ENCODE measurements around the gene UBC. TPM values are rescaled to one million over a fixed set of nuclear protein-coding genes. Genes with fewer than 3 reads are reported as not detected.
A peak's percentile ranks its signal among the peaks of the same experiment; 100 is the strongest.

Gene UBC
- total and polyA plus RNA-seq, 9 of the 15 experiments (the other 6 are each of a cell fraction or from before 2014, with no cell fraction given), result 533 to 1,153 (median 813) TPM

DNA sequence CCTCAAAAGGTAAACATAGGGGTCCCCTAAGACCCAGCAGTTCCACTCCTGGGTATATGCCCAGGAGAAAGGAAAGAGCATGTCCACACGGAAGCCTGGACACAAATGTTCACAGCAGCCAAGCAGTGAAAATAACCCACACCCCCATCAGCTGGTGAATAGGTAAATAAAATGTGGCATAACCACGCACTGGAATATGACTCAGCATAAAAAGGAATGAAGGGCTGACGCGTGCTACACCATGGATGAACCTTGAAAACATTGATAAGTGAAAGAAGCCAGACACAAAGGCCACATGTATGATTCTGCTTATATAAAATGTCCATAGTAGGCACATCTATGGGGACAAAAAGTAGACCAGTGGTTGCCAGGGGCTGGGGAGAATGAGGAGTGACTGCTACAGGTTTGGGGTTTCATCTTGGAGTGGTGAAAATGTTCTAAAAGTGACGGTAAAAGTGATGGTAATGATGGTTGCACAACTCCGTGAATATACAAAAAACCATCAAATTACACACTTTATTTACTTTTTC, 47.0 kb downstream of the UBC start (continued):
- TF ChIP-seq, protein P1, sequence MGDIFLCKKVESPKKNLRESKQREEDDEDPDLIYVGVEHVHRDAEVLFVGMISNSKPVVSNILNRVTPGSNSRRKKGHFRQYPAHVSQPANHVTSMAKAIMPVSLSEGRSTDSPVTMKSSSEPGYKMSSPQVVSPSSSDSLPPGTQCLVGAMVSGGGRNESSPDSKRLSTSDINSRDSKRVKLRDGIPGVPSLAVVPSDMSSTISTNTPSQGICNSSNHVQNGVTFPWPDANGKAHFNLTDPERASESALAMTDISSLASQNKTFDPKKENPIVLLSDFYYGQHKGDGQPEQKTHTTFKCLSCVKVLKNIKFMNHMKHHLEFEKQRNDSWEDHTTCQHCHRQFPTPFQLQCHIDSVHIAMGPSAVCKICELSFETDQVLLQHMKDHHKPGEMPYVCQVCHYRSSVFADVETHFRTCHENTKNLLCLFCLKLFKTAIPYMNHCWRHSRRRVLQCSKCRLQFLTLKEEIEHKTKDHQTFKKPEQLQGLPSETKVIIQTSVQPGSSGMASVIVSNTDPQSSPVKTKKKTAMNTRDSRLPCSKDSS (IDR thresholded peaks at IDR 0.05; ENCODE audit: low read depth, partially characterized antibody), result no peak
- TF ChIP-seq CAMTA2 (CRISPR knock-in tag; conservative IDR thresholded peaks at IDR 0.05) (no peak), SAP30 (IDR thresholded peaks at IDR 0.05; ENCODE audit: borderline replicate concordance, insufficient read depth, low read depth, low read length, poor library complexity, severe bottlenecking) (no peak), SMARCE1 (IDR thresholded peaks at IDR 0.05) (peak; percentile 70), EGR1 (conservative IDR thresholded peaks at IDR 0.05) (0 out of 2 replicates have a peak, but pooled peaks have one; percentile 24), SMAD2 (IDR thresholded peaks at IDR 0.05; ENCODE audit: low read depth, low read length) (no peak), ZNF57 (CRISPR knock-in tag; IDR thresholded peaks at IDR 0.05) (no peak), MYC (IDR thresholded peaks at IDR 0.05; ENCODE audit: low read depth, low read length) (peak; percentile 50; the same call in 1 of the 2 replicates), MYC (CRISPR knock-in tag; IDR thresholded peaks at IDR 0.05; ENCODE audit: borderline replicate concordance, low read depth) (no peak), NR2C1 (IDR thresholded peaks at IDR 0.05) (no peak), NR2C1 (tag; IDR thresholded peaks at IDR 0.05) (peak; percentile 60), HIVEP1 (CRISPR knock-in tag; IDR thresholded peaks at IDR 0.05) (no peak), CREBBP (IDR thresholded peaks at IDR 0.05; ENCODE audit: low read depth, low read length) (no peak), ZNF830 (CRISPR knock-in tag; IDR thresholded peaks at IDR 0.05) (no peak)
- TF ChIP-seq, protein P2, sequence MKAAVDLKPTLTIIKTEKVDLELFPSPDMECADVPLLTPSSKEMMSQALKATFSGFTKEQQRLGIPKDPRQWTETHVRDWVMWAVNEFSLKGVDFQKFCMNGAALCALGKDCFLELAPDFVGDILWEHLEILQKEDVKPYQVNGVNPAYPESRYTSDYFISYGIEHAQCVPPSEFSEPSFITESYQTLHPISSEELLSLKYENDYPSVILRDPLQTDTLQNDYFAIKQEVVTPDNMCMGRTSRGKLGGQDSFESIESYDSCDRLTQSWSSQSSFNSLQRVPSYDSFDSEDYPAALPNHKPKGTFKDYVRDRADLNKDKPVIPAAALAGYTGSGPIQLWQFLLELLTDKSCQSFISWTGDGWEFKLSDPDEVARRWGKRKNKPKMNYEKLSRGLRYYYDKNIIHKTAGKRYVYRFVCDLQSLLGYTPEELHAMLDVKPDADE (conservative IDR thresholded peaks at IDR 0.05; ENCODE audit: control insufficient read depth, low read depth, low read length), result no peak
- TF ChIP-seq, protein P3, sequence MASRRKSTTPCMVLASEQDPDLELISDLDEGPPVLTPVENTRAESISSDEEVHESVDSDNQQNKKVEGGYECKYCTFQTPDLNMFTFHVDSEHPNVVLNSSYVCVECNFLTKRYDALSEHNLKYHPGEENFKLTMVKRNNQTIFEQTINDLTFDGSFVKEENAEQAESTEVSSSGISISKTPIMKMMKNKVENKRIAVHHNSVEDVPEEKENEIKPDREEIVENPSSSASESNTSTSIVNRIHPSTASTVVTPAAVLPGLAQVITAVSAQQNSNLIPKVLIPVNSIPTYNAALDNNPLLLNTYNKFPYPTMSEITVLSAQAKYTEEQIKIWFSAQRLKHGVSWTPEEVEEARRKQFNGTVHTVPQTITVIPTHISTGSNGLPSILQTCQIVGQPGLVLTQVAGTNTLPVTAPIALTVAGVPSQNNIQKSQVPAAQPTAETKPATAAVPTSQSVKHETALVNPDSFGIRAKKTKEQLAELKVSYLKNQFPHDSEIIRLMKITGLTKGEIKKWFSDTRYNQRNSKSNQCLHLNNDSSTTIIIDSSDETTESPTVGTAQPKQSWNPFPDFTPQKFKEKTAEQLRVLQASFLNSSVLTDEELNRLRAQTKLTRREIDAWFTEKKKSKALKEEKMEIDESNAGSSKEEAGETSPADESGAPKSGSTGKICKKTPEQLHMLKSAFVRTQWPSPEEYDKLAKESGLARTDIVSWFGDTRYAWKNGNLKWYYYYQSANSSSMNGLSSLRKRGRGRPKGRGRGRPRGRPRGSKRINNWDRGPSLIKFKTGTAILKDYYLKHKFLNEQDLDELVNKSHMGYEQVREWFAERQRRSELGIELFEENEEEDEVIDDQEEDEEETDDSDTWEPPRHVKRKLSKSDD (conservative IDR thresholded peaks at IDR 0.05; ENCODE audit: low read length), result no peak
- TF ChIP-seq, protein P4, sequence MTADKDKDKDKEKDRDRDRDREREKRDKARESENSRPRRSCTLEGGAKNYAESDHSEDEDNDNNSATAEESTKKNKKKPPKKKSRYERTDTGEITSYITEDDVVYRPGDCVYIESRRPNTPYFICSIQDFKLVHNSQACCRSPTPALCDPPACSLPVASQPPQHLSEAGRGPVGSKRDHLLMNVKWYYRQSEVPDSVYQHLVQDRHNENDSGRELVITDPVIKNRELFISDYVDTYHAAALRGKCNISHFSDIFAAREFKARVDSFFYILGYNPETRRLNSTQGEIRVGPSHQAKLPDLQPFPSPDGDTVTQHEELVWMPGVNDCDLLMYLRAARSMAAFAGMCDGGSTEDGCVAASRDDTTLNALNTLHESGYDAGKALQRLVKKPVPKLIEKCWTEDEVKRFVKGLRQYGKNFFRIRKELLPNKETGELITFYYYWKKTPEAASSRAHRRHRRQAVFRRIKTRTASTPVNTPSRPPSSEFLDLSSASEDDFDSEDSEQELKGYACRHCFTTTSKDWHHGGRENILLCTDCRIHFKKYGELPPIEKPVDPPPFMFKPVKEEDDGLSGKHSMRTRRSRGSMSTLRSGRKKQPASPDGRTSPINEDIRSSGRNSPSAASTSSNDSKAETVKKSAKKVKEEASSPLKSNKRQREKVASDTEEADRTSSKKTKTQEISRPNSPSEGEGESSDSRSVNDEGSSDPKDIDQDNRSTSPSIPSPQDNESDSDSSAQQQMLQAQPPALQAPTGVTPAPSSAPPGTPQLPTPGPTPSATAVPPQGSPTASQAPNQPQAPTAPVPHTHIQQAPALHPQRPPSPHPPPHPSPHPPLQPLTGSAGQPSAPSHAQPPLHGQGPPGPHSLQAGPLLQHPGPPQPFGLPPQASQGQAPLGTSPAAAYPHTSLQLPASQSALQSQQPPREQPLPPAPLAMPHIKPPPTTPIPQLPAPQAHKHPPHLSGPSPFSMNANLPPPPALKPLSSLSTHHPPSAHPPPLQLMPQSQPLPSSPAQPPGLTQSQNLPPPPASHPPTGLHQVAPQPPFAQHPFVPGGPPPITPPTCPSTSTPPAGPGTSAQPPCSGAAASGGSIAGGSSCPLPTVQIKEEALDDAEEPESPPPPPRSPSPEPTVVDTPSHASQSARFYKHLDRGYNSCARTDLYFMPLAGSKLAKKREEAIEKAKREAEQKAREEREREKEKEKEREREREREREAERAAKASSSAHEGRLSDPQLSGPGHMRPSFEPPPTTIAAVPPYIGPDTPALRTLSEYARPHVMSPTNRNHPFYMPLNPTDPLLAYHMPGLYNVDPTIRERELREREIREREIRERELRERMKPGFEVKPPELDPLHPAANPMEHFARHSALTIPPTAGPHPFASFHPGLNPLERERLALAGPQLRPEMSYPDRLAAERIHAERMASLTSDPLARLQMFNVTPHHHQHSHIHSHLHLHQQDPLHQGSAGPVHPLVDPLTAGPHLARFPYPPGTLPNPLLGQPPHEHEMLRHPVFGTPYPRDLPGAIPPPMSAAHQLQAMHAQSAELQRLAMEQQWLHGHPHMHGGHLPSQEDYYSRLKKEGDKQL (CRISPR knock-in tag; IDR thresholded peaks at IDR 0.05; ENCODE audit: borderline replicate concordance), result no peak

Measured in K562 (cell line).